ENCODE results near the gene LATS2.

Gene LATS2

GRCh38 chr13:21046203-21046602 lies 15.2 kb downstream of the LATS2 start:
- no peak for DNase-seq

GRCh38 chr13:21045100-21045499 lies 16.3 kb downstream of the LATS2 start:
- no peak for DNase-seq

GRCh38 chr13:21043898-21044297 lies 17.5 kb downstream of the LATS2 start:
- no peak for DNase-seq

- no peak for DNase-seq
Observed at GRCh38 chr13:21040120-21040826, 21.1 kb downstream of the LATS2 start.

- DNase-seq: no peak
Observed at GRCh38 chr13:21039097-21039800, 22.1 kb downstream of the LATS2 start.

- no peak for DNase-seq
Observed at GRCh38 chr13:21037656-21038055, 23.7 kb downstream of the LATS2 start.

GRCh38 chr13:21035498-21035897 lies 25.9 kb downstream of the LATS2 start:
- no peak for DNase-seq

GRCh38 chr13:21034603-21035191 lies 26.7 kb downstream of the LATS2 start:
- no peak for DNase-seq

- no peak for DNase-seq
Observed at GRCh38 chr13:21033856-21034602, 27.4 kb downstream of the LATS2 start.

- DNase-seq: no peak
Observed at GRCh38 chr13:21033212-21033840, 28.1 kb downstream of the LATS2 start.

- no peak for DNase-seq
Observed at GRCh38 chr13:21032656-21033055, 28.7 kb downstream of the LATS2 start.

GRCh38 chr13:21031594-21032275 lies 29.7 kb downstream of the LATS2 start:
- DNase-seq: no peak

- no peak for DNase-seq
Observed at GRCh38 chr13:21025539-21025938, 35.8 kb downstream of the LATS2 start.

GRCh38 chr13:21022056-21022979 lies 39.1 kb downstream of the LATS2 start:
- DNase-seq: no peak

- no peak for DNase-seq
Observed at GRCh38 chr13:21020581-21020980, 40.8 kb downstream of the LATS2 start.

GRCh38 chr13:21020176-21020575 lies 41.2 kb downstream of the LATS2 start:
- DNase-seq: no peak

GRCh38 chr13:21018220-21018619 lies 43.2 kb downstream of the LATS2 start:
- no peak for DNase-seq

GRCh38 chr13:21016487-21016886 lies 44.9 kb downstream of the LATS2 start:
- no peak for DNase-seq

GRCh38 chr13:21015284-21015683 lies 46.1 kb downstream of the LATS2 start:
- DNase-seq: no peak

- DNase-seq: no peak
Observed at GRCh38 chr13:21014502-21015170, 46.8 kb downstream of the LATS2 start.

GRCh38 chr13:21014139-21014501 lies 47.3 kb downstream of the LATS2 start:
- DNase-seq: no peak
